ENCODE measurements around the gene DEPDC5.

DNA sequence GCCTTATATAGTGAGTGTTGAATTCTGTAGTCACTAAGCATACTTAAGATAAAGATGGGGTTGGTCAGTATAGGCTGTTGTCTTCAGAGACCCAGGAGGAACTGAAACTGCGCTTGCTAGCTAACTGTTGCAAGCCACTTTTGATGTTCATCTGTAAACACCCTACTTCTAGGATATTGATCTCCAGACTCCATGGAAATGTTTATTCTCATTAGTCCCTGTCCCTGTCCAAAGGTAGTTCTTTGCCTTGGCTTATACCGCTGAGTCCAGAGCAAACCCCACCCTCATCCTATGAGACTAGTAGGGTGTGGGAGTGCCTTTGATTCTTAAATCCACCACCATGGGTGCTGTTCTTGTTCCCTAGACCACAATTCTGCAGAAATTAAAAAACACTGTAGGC is 36.4 kb downstream of the DEPDC5 start:
- TF ChIP-seq SP1 (IDR thresholded peaks at IDR 0.05; ENCODE audit: low read depth, low read length) (no peak), MAFK (IDR thresholded peaks at IDR 0.05; ENCODE audit: low read depth, low read length) (no peak), POLR2AphosphoS5 (IDR thresholded peaks at IDR 0.05; ENCODE audit: low read depth, low read length) (no peak)
- TF ChIP-seq, protein P1, sequence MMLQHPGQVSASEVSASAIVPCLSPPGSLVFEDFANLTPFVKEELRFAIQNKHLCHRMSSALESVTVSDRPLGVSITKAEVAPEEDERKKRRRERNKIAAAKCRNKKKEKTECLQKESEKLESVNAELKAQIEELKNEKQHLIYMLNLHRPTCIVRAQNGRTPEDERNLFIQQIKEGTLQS (IDR thresholded peaks at IDR 0.05; ENCODE audit: insufficient read depth, low read depth, low read length): no peak
- TF ChIP-seq, protein P2, sequence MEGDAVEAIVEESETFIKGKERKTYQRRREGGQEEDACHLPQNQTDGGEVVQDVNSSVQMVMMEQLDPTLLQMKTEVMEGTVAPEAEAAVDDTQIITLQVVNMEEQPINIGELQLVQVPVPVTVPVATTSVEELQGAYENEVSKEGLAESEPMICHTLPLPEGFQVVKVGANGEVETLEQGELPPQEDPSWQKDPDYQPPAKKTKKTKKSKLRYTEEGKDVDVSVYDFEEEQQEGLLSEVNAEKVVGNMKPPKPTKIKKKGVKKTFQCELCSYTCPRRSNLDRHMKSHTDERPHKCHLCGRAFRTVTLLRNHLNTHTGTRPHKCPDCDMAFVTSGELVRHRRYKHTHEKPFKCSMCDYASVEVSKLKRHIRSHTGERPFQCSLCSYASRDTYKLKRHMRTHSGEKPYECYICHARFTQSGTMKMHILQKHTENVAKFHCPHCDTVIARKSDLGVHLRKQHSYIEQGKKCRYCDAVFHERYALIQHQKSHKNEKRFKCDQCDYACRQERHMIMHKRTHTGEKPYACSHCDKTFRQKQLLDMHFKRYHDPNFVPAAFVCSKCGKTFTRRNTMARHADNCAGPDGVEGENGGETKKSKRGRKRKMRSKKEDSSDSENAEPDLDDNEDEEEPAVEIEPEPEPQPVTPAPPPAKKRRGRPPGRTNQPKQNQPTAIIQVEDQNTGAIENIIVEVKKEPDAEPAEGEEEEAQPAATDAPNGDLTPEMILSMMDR (IDR thresholded peaks at IDR 0.05; ENCODE audit: control extremely low read depth in 1 of 3, insufficient read depth in 1 of 3, low read depth in 1 of 3, low read length in 3 of 3): no peak
